ENCODE measurements around the gene CCND2.
"Not testable (repeated sequence)": the region's sequence is repeated elsewhere in the genome, so short reads cannot be mapped to it uniquely, and the experiment has no call there.

CCND2 gene

DNA sequence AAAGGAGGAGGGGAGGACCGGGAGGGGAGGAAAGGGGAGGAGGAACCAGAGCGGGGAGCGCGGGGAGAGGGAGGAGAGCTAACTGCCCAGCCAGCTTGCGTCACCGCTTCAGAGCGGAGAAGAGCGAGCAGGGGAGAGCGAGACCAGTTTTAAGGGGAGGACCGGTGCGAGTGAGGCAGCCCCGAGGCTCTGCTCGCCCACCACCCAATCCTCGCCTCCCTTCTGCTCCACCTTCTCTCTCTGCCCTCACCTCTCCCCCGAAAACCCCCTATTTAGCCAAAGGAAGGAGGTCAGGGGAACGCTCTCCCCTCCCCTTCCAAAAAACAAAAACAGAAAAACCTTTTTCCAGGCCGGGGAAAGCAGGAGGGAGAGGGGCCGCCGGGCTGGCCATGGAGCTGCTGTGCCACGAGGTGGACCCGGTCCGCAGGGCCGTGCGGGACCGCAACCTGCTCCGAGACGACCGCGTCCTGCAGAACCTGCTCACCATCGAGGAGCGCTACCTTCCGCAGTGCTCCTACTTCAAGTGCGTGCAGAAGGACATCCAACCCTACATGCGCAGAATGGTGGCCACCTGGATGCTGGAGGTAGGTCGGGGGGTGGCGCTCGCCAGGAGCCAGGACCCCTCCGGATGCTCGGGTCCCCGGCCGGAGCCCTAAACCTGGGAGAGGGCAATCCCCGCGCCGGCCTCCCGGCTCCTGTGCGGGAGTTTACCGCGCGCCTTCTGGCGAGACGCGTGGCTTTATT lies at the start of gene CCND2:
CCND2 (plus strand) TSS at position 111 of the 744 bp plus-strand sequence; CDS start at position 390, 279 bp downstream.
- peak; percentile 88 for DNase-seq (ENCODE audit: low spot score)

DNA sequence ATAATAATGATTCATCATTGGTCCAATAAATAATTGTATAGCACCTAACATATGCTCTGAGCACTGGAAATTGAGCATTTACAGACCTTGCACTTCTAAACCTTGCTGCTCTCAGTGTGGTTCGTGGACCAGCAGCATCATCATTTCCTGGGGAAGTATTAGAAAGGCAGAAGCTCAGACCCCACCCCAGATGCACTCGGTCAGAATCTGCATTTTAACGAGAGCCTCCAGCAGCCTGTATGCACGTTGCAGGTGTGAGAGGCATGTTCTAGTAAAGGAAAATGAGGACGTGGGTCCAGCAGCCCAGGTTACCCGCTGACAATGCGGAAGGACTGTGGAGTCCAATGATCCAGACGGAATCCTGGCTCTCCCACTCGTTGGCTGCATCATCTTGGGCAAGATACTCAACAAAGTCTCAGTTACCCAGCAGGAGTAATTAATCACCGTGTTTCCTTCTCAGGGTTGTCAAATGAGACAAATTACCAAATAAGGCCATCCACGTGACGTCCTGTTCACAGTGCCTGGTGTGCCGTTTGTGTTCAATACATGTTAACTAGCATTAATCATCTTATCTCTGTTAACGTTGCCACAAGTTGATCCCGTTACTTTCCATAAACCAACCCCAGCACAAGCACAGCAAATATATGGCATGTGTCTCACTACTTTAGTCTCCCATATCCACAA lies 49.2 kb upstream of the CCND2 start:
- DNase-seq (ENCODE audit: low spot score): no peak

DNA sequence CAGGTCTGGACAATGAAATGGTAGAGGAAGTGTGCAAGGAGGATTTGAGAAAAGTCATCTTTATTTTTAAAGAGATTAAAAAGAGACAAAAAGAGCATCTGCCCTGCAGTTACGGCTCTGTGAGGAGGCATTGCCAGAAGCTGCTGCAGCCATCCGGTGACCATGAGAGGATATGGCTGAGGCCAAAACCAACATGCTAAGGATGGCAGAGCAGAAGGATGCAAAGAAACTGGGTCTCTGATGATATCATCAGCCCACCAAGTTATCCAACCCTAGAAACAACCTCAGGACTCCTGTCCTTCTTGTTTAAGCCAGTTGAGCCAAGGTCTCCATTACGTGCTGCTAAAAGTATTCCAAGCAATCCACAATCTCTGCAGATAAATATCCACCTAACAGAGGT lies 48.0 kb upstream of the CCND2 start:
- no peak for DNase-seq (ENCODE audit: low spot score)

DNA sequence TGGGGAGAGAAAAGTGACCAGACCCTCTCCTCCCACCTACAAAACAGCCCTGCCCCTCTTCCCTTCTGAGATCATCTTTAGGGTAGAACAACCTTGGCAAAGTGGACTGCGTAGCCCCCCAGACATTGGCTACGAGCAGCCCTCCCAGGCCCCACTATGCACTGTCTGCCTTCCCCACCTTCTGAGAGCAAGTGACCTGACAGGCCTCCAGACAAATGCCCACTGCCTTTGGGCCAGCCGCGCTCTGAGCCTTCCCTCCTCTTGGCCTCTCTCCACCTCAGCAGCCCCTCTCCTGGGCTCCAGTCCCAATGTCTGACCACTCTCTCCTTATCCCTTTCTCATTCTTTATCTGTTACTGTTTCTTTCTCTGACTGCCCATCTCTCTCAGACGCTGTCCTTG lies 46.5 kb upstream of the CCND2 start:
- DNase-seq (ENCODE audit: low spot score): no peak

DNA sequence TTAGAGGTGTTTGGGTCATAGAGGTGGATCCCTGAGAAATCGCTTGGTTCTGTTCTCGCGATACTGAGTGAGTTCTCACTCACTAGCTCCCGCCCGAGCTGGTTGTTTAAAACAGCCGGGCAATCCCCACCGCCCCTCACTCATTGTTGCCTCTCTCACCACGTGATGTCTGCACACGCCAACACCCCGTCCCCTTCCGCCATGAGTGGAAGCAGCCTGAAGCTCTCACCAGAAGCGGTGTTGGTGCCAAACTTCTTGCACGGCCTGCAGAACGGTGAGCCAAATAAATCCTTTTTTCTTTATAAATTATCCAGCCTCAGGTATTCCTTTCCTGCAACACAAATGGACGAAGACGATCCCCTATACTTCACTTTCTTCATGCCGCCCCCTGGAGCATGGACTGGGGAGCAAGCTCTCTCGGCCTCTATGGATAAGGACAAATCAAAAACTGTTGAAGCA lies 45.4 kb upstream of the CCND2 start:
- peak; percentile 48 for DNase-seq (ENCODE audit: low spot score)

DNA sequence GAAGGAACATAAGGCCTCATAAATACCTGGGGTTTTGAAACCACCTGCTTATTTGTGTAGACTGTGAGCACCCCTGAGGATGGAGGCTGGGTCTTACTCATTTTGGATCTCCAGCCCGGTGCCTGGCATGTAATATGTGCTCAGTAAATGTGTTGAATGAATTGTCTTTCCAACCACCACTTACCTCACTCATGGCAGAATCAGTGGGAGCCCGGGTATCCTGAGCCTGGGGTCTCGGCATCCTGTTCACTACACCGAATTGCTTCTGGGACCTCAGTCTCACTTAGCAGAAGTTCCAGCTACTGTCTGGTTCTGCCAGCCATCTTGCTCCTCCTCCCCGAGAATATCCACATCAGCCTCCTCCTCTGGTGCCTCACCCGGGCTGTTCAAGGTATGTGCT lies 43.0 kb upstream of the CCND2 start:
- DNase-seq (ENCODE audit: low spot score): no peak

DNA sequence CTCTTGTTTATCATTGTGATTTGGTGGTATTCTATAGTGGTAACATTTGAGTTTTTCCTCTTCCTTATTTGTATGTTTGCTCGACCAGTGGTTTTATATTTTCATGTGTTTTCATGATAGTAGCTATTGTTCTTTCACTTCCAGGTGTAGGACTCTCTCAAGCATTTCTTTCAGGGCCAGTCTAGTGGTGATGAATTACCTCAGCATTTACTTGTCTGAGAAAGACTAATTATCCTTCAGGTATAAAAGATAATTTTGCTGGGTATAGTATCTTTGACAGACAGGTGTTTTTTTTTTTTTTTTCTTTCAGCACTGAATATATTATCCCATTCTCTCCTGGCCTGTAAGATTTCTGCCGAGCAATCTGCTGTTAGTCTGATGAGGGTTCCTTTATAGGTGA lies 35.0 kb upstream of the CCND2 start:
- no peak for DNase-seq (ENCODE audit: low spot score)

DNA sequence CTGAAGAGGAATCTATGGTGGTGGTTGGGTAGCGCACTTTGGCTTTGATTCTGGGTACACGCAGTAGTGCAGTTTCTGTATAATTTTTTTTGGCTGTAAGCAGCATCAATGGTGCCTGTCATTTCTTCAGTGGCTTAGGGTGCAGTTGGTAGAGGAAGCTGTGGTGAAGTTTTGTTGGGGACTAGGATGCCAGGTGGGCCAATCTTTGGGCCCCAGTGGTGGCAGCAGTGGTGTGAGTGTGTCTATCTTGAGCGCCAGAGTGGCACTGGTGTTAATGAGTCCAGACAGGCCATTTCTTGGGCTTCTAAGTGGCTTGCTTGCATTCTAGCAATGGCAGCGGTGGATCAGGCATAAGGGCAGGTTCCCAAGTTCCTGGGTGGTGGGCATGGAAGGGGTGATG lies 33.8 kb upstream of the CCND2 start:
- no peak for DNase-seq (ENCODE audit: low spot score)

DNA sequence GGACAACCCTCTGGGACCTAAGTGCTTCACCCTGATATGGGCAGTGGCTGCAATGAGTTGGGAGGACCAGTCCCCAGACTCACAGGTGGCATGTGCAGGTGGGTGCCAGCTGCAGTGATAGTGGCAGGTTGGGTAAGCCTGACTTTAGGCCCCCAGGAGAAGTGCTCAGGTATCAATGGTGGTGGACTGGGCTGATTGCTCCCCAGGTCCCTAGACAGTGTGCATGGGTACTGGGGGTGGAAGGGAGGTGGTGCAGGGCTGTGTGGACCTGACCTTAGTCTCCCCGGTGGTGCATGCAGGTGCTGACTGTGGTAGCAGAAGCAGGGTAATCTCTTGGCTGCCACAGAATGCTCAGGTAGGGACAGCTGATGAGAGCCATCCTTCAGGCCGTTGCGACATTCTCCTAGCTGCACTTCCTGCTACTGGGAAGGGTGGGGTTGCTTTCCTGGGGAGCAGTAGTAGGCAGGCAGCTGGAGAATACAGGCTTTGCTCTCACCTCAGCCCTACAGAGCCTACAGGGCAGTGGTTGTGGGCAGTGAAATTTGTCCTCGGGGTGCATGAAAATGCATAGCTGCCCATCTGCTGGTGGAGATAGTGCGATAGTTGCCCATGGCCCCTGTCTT lies 33.3 kb upstream of the CCND2 start:
- DNase-seq (ENCODE audit: low spot score): no peak

DNA sequence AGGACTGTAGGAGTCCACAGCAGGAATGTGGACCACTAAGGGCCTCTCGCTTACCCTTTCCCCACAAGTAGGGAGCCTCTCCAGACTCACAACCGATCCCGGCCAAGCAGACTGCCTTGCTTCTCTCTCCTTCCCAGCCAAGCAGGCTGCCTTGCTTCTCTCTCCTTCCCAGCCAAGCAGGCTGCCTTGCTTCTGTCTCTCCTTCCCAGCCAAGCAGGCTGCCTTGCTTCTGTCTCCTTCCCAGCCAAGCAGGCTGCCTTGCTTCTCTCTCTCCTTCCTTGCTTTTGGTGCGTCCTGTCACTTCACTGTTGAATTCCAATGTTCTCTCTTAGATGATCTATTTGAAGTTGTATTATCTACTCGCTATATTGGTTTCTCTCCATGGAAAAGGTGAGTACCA lies 32.6 kb upstream of the CCND2 start:
- no peak for DNase-seq (ENCODE audit: low spot score)

DNA sequence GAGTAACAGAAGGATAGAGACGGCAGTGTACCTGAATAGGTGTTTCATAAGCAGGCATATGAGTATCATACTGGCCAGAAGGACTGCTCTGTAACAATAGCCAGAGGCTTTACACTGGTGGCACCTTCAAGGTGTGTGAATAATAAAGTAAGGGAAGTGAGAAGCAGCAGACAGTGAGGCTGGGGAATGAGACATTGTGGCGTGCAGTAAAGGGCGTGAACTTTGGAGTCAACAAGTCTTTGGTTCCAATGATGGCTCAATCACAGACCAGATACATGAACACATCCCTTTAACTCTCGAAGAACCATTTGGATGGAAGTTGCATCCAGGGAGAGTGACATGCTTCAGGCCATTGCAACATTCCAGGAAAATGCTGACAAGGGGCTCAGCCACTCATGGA lies 32.0 kb upstream of the CCND2 start:
- DNase-seq (ENCODE audit: low spot score): no peak

DNA sequence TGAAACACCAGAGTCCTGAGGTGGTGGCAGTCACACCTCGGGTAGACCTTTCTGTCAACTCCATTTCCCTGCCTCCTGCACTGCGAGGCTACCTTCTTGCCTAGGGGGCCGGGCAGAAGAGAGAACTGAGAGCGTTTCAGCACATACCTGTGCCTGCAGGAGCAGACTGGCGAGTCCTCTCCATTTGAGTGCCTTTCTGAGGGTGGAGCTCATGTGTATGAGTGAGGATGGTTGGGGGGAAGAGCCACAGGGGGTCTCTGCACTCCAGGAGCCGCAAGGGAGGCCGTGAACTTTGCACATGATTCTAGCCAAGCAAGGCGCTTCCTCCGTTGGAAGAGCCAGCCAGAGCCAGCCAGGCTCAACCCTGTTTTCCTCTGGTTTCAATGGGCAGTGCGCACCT lies 31.0 kb upstream of the CCND2 start:
- no peak for DNase-seq (ENCODE audit: low spot score)

DNA sequence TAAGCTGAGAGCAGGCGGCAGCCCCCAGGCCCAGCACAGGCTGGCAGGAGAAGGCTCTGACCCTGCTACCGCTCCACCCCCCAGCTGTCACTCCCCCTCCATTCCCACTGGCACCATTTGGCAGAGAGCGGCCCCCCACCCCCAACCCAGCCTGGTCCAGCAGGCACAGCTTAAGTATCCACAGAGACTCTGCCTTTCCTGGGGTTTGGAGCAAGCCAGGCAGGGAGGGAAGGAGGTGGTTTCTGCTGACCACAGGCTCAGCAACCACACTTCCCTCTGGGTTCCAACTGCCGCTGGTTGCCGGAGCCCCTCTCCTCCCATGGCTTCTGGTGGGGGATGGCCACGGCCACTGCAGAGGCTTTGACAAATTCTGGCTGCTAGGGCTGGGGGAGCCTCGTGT lies 30.5 kb upstream of the CCND2 start:
- no peak for DNase-seq (ENCODE audit: low spot score)

DNA sequence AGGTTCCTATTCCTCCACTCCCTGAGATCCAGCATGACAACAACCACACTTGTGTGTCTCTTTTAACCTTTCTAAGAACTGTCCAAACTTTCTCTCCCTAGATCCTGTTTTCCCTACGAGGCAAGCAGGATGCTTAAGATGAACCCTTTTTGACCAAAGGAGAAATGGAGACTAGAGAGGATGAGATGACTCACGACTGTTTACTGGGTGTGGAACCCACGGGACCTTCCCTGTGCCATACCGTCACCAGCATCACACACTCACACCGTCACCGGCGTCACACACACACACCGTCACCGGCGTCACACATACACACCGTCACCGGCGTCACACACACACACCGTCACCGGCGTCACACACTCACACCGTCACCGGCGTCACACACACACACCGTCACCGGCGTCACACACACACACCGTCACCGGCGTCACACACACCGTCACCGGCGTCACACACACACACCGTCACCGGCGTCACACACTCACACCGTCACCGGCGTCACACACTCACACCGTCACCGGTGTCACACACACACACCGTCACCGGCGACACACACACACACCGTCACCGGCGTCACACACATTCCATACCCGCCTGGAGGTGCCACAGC lies 30.0 kb upstream of the CCND2 start:
- not testable (repeated sequence) for DNase-seq (ENCODE audit: low spot score)

DNA sequence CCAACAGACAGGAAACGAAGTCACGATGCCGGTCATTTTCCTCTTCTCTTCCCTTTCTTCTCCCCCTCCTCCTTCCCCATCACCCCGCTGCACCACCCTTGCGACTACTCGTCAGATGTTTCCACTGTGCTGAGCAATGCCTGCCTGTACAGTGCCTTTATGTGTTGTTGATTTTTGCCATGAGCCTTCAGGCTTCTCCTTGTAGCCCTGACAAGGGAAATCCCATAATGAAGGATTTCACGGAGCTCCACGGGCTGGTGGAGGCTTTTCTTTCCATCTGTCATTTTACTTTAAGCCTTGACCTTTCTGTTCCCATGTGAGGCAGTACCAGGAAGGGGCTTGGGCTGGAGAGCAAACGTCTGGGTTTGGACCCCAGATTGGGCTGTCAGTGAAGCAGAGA lies 28.7 kb upstream of the CCND2 start:
- no peak for DNase-seq (ENCODE audit: low spot score)

DNA sequence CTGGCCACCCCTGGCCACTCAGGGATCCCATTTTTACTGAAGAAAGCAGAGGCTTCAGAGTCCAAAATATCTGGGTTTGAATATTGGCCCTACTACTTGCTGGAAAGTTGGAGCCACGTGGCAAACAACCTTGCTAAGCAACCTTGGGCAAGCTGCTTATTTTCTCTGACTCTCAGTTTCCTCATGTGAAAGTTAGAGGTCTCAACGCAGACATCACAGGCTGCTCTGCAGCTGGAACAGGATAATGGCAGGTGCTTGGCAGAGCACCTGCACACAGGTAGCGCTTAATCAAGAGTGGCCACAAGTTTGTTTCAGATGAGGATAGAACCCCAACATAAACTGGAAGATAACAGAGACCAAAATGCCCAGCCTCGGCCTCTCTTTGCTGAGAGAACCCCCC lies 28.1 kb upstream of the CCND2 start:
- DNase-seq (ENCODE audit: low spot score): no peak

DNA sequence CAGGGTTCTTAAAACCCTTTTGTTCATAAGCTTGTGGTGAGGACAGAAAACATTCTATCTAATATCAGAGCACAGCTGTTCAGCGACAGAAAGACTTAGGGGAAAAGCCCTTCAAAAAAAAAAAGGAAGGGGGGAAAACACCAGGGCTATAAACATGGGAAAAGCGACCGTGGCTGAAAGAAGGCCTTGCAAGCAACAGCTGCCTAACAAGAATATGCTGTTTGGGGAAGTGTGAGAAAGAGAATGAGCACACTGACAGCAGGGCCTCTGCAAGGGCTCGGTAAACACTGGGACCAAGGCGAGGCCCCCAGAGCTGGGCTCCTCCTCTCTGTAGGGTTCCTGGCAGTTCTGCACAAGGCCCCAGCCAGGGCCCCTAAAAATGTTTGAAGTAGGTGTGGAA lies 27.4 kb upstream of the CCND2 start:
- DNase-seq (ENCODE audit: low spot score): no peak

DNA sequence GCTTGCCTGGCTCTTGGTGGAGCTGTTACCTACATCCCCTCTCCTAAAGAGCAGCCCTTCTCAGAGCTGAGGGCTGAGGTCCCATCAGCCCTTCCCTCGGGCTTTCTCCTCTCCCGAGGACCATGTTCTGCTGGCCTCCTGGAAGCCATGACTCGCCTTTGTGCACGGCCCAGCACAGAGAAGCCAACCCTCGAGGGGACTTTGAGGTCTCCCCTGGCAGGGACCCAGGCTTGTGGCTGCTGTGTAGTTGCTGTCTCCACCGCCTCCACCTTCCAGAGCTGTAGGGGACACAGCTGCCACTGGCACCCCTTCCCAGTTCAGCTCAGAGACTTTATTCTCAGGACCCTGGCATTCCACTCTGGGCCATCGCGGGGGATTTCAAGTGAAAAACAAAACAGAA lies 22.9 kb upstream of the CCND2 start:
- DNase-seq (ENCODE audit: low spot score): no peak

DNA sequence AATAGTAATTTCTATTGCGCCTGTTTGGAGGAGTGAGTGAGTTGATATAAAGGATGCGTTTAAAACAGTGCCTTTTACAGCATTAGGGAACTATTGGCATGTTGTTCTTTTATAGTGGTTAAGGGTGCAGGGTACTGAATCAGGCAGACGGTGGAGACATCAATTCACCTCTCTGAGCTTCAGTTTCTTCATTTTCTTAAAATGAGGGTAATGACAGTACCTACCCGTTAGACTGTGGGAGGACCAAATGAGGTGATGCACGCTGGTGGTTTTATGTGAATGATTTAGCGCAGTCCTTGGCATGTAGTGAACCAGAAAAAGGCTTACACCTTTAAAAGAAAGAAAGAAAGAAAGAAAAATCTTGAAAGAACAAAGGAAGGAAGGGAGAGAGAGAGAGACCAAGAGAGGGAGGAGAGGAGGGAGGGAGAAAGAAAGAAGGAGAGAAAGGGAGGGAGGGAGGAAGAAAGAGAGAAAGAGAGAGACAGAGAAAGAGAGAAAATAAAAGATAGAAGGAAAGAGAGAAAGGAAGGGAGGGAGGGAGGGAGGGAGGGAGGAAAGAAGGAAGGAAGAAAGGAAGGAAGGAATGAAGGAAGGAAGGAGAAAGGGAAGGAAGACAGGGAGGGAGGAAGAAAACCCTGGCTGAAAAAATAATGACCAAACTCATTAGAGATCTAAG lies 22.2 kb upstream of the CCND2 start:
- no peak for DNase-seq (ENCODE audit: low spot score)

DNA sequence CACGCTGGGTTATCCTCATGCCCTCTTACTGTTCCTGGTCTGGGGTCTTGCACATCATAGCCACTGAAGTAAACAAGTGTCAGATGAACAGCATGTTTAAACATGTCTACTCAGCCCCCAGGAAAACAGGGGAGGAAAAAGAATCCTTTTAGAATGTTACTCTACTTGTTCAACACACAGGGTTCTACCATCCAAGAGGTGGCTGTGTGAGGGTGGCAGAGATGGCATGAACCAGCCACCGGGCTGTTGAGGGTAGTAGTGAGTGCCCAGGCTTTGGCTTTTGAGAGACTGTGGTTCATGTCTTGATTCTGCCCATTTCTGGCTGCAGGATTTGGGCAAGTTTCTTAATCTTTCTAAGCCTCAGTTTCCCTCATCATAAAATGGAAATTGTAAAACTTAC lies 21.6 kb upstream of the CCND2 start:
- DNase-seq (ENCODE audit: low spot score): no peak

DNA sequence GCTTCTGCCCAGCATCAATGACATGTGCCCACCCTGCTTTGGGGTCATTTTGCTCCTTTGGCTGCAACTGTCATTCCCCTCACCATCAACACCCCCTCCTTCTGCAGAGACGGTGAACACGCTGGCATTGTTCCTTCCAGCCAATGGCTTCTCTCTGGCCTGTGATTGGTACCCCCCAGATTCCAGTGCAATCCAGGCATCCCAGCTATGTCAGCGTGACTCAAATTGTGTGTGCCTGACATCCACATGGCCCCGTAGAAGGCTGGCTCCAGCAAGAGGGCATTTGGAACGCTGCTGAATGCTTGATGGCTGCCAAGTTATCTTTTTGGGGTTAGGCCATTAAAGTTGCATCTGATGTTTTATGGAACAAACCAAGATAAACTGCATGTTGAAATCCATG lies 21.0 kb upstream of the CCND2 start:
- DNase-seq (ENCODE audit: low spot score): peak; percentile 47

Data from iPS-NIHi11 (cell line).